Hematopoietic multipotent progenitor cell treated with erythropoietin and hydrocortisone succinate and interleukin-3 and kit ligand, for 8 days (in vitro differentiated cells): ENCODE results near the gene EIF4E3.
A peak's percentile ranks its signal among the peaks of the same experiment; 100 is the strongest.

Experiments used
- DNase-seq: peaks from one replicate; pipeline ENCODE4 v3.0.0-alpha.2; 2015

The EIF4E3 gene

GRCh38 chr3:71722693-71723092 lies 2.5 kb downstream of the EIF4E3 start:
- no peak for DNase-seq

GRCh38 chr3:71721651-71722157 lies 3.5 kb downstream of the EIF4E3 start:
- no peak for DNase-seq

- no peak for DNase-seq
Measured at GRCh38 chr3:71721002-71721401, 4.2 kb downstream of the EIF4E3 start.

- DNase-seq, result no peak
Measured at GRCh38 chr3:71718072-71718471, 7.1 kb downstream of the EIF4E3 start.

- DNase-seq, result no peak
Measured at GRCh38 chr3:71714595-71714994, 10.6 kb downstream of the EIF4E3 start.

- DNase-seq, result no peak
Measured at GRCh38 chr3:71713041-71713440, 12.2 kb downstream of the EIF4E3 start.

- peak; percentile 60 for DNase-seq
Measured at GRCh38 chr3:71710906-71711494, 14.2 kb downstream of the EIF4E3 start.

GRCh38 chr3:71709908-71710511 lies 15.2 kb downstream of the EIF4E3 start:
- DNase-seq, result no peak

- DNase-seq, result no peak
Measured at GRCh38 chr3:71708476-71709105, 16.6 kb downstream of the EIF4E3 start.

- no peak for DNase-seq
Measured at GRCh38 chr3:71707595-71707994, 17.6 kb downstream of the EIF4E3 start.

- no peak for DNase-seq
Measured at GRCh38 chr3:71705681-71706080, 19.5 kb downstream of the EIF4E3 start.

GRCh38 chr3:71704915-71705314 lies 20.3 kb downstream of the EIF4E3 start:
- DNase-seq, result no peak

- no peak for DNase-seq
Measured at GRCh38 chr3:71703797-71704196, 21.4 kb downstream of the EIF4E3 start.

GRCh38 chr3:71702131-71703024 lies 22.8 kb downstream of the EIF4E3 start:
- DNase-seq, result peak; percentile 36

GRCh38 chr3:71701251-71701762 lies 23.9 kb downstream of the EIF4E3 start:
- DNase-seq, result no peak

- no peak for DNase-seq
Measured at GRCh38 chr3:71695000-71695482, 30.2 kb downstream of the EIF4E3 start.

GRCh38 chr3:71694358-71694999 lies 30.7 kb downstream of the EIF4E3 start:
- DNase-seq, result no peak

- no peak for DNase-seq
Measured at GRCh38 chr3:71693641-71694040, 31.6 kb downstream of the EIF4E3 start.

- DNase-seq, result no peak
Measured at GRCh38 chr3:71692139-71692538, 33.1 kb downstream of the EIF4E3 start.

GRCh38 chr3:71690341-71690841 lies 34.8 kb downstream of the EIF4E3 start:
- DNase-seq, result no peak

GRCh38 chr3:71689291-71689690 lies 35.9 kb downstream of the EIF4E3 start:
- no peak for DNase-seq

GRCh38 chr3:71688121-71688520 lies 37.1 kb downstream of the EIF4E3 start:
- DNase-seq, result no peak
